Endothelial cell (in vitro differentiated cells): Measurements from ENCODE around the gene SF3A1. TPM values are rescaled to one million over a fixed set of nuclear protein-coding genes. Genes with fewer than 3 reads are reported as not detected.

Experiments used
- DNase-seq: peaks from one replicate; pipeline ENCODE4 v3.0.0; 2021; ENCODE audit warnings: low spot score
- H3K27ac Mint-ChIP-seq: one replicate; pipeline ENCODE4 v1.8.0; 2021; ENCODE audit warnings: mixed read lengths, inconsistent platforms; ENCODE audit not compliant: unreplicated experiment
- H3K27me3 Mint-ChIP-seq: one replicate; pipeline ENCODE4 v1.8.0; 2021; ENCODE audit warnings: mild to moderate bottlenecking, moderate library complexity, mixed read lengths, inconsistent platforms; ENCODE audit not compliant: unreplicated experiment
- H3K36me3 Mint-ChIP-seq: one replicate; pipeline ENCODE4 v1.8.0; 2021; ENCODE audit warnings: mild to moderate bottlenecking, low read depth, mixed read lengths, inconsistent platforms; ENCODE audit not compliant: unreplicated experiment
- H3K4me1 Mint-ChIP-seq: one replicate; pipeline ENCODE4 v1.8.0; 2021; ENCODE audit warnings: mild to moderate bottlenecking, mixed read lengths, inconsistent platforms; ENCODE audit not compliant: unreplicated experiment
- H3K4me3 Mint-ChIP-seq: one replicate; pipeline ENCODE4 v1.8.0; 2021; ENCODE audit warnings: mild to moderate bottlenecking, mixed read lengths, inconsistent platforms; ENCODE audit not compliant: unreplicated experiment
- H3K9me3 Mint-ChIP-seq: one replicate; pipeline ENCODE4 v1.8.0; 2021; ENCODE audit warnings: mixed read lengths, inconsistent platforms; ENCODE audit not compliant: unreplicated experiment
- total RNA-seq: library from RNA; stranded (reverse); fragmentation: NEBNext Ultra II Directional; extraction: Animal tissue kit (Norgen Biotek cat#: 25700); gene quantifications from one replicate; pipeline ENCODE4 v1.2.1, GENCODE V29; 2021; ENCODE audit not compliant: unreplicated experiment
- TF ChIP-seq, protein P1 (sequence below): fragments of 200-600 bp; sonication (generic); IDR thresholded peaks from one replicate; pipeline ENCODE4 v1.5.0; 2021; ENCODE audit warnings: antibody characterized with exemption; ENCODE audit not compliant: unreplicated experiment

SF3A1 gene
- total RNA-seq, 1 donor from 2014 or later = 139 TPM

- no peak overlapping the region for H3K27ac Mint-ChIP-seq
- no peak for DNase-seq
- no peaks in the 10 kb centered on the region for H3K9me3 Mint-ChIP-seq
- no peak overlapping the region for H3K4me3 Mint-ChIP-seq
- peaks cover 5% of the 10 kb centered on the region for H3K27me3 Mint-ChIP-seq
- TF ChIP-seq, protein P1, sequence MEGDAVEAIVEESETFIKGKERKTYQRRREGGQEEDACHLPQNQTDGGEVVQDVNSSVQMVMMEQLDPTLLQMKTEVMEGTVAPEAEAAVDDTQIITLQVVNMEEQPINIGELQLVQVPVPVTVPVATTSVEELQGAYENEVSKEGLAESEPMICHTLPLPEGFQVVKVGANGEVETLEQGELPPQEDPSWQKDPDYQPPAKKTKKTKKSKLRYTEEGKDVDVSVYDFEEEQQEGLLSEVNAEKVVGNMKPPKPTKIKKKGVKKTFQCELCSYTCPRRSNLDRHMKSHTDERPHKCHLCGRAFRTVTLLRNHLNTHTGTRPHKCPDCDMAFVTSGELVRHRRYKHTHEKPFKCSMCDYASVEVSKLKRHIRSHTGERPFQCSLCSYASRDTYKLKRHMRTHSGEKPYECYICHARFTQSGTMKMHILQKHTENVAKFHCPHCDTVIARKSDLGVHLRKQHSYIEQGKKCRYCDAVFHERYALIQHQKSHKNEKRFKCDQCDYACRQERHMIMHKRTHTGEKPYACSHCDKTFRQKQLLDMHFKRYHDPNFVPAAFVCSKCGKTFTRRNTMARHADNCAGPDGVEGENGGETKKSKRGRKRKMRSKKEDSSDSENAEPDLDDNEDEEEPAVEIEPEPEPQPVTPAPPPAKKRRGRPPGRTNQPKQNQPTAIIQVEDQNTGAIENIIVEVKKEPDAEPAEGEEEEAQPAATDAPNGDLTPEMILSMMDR = no peak
- peaks cover 5% of the 10 kb centered on the region for H3K36me3 Mint-ChIP-seq
- H3K4me1 Mint-ChIP-seq = peaks cover 34% of the 10 kb centered on the region
These were observed 48.0 kb downstream of the SF3A1 start for GRCh38 chr22:30308518-30309230.

DNA sequence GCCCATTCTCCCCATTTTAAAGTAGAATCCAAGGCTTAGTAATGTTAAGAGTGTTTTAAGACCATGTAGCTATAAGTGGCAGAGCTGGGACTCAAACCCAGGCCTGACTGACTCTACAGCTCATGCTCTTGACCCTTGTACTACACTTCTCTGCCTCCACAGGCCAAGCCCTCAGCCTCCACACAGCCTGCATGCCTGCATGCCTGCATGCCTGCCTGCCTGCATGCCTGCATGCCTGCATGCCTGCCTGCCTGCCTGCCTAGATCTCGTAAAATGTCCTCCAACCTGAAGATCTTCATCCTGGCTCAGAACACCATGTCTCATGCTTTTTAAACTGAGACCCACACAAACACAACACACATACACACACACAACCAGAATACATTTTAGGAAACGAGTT, 48.6 kb downstream of the SF3A1 start:
- Mint-ChIP-seq H3K4me1 (peaks cover 33% of the 10 kb centered on the region), H3K27me3 (peaks cover 5% of the 10 kb centered on the region), H3K9me3 (no peaks in the 10 kb centered on the region), H3K27ac (no peak overlapping the region), H3K36me3 (peaks cover 5% of the 10 kb centered on the region), H3K4me3 (no peak overlapping the region)
- no peak for DNase-seq
- TF ChIP-seq, protein P1 = no peak

DNA sequence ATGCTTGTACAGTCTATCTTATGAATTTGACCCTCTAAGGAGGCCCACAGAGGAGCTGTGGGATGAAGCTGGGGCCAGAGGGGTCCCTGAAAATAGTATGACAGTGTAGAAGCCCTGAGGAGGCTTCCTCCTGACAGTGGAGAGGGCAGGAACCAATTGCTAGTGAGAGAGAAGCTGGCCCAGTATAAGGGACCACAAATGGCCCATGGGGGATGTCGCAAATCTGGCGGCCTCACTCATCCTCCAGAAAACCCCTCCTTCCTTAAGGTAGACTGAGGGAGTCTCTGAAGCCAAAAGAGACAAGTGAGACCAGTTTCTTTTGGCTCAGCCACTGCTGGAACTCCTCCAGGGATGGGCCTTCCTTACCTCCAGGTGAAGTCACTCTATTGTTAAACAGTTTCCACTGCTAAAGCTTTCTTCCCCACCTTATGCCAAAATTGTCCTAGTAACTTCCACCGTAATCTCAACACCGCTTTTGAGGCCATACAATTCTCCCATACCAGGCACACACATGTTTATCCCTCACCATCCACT, 49.6 kb downstream of the SF3A1 start:
- peaks cover 4% of the 10 kb centered on the region for H3K27me3 Mint-ChIP-seq
- DNase-seq = no peak
- H3K9me3 Mint-ChIP-seq = no peaks in the 10 kb centered on the region
- no peak overlapping the region for H3K4me3 Mint-ChIP-seq
- H3K27ac Mint-ChIP-seq = no peak overlapping the region
- H3K4me1 Mint-ChIP-seq = peaks cover 34% of the 10 kb centered on the region
- TF ChIP-seq, protein P1 = no peak
- H3K36me3 Mint-ChIP-seq = peaks cover 10% of the 10 kb centered on the region

- H3K27ac Mint-ChIP-seq = no peak overlapping the region
- H3K4me1 Mint-ChIP-seq = peaks cover 38% of the 10 kb centered on the region
- H3K36me3 Mint-ChIP-seq = peaks cover 10% of the 10 kb centered on the region
- TF ChIP-seq, protein P1 = no peak
- H3K4me3 Mint-ChIP-seq = no peak overlapping the region
- no peaks in the 10 kb centered on the region for H3K9me3 Mint-ChIP-seq
- no peak for DNase-seq
- peaks cover 4% of the 10 kb centered on the region for H3K27me3 Mint-ChIP-seq
These were observed 50.1 kb downstream of the SF3A1 start for GRCh38 chr22:30306627-30307011.

DNA sequence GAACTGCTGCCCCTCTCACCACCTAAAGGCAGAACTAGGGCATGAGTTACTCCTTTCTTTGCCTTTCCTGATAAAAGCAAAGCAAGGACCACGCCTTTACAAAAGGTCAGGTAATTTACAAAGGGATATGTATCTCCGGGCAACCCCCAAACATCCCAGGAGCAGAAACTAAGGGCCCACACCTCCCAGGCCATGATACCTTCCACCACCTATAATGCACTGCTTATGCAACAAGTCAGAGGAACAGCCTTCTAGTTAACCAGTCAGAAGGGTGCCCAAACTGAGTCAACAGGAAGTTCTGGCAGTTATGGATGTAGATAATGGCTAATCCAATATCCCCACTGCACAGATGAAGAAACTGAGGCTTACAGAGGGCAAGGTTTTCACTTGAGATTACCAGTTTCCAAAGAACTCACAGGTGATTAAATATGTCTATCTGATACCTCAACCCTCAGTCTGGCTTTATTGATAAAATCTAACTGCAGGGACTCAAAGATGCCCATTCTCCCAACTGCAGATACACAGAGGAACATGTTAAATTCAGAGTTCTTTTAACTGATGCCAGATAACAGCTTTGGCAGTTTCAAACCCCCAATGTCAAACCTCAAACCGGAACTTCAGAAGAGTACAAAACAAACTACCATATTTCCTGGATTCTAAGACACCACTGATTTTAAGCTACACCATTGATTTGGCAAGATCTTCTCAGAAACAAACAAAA, 50.6 kb downstream of the SF3A1 start:
- Mint-ChIP-seq H3K9me3 (no peaks in the 10 kb centered on the region), H3K4me1 (peaks cover 44% of the 10 kb centered on the region), H3K27me3 (peaks cover 4% of the 10 kb centered on the region), H3K36me3 (peaks cover 10% of the 10 kb centered on the region), H3K27ac (peak overlapping the region; percentile 48), H3K4me3 (no peak overlapping the region)
- TF ChIP-seq, protein P1 = no peak
- no peak for DNase-seq
